Measurements from ENCODE around the gene ACYP1. TPM values are rescaled to one million over a fixed set of nuclear protein-coding genes. Genes with fewer than 3 reads are reported as not detected.

The ACYP1 gene
- total and polyA plus RNA-seq, 9 of the 15 experiments (the other 6 are each of a cell fraction or from before 2014, with no cell fraction given): 19.9 to 113 (median 52.3) TPM

GRCh38 chr14:75069121-75069810 is 5.4 kb upstream of the ACYP1 start, which contains the start of gene ZC2HC1C (continued):
- no peak for TF ChIP-seq NR0B1 (IDR thresholded peaks at IDR 0.05; ENCODE audit: partially characterized antibody)
- TF ChIP-seq ZBTB17 (CRISPR knock-in tag; IDR thresholded peaks at IDR 0.05): no peak; the same call in 1 of the 2 replicates
- TF ChIP-seq CREB3L1 (IDR thresholded peaks at IDR 0.05; ENCODE audit: borderline replicate concordance, low read depth): 0 out of 2 replicates have a peak, but pooled peaks have one; percentile 45
- TF ChIP-seq PHB (CRISPR knock-in tag; IDR thresholded peaks at IDR 0.05): no peak
- TF ChIP-seq TEAD2 (tag; IDR thresholded peaks at IDR 0.05): no peak
- TF ChIP-seq POLR3G (IDR thresholded peaks at IDR 0.05; ENCODE audit: extremely low read depth, insufficient read length, insufficient replicate concordance): no peak
- TF ChIP-seq IRF2 (CRISPR knock-in tag; IDR thresholded peaks at IDR 0.05): no peak
- TF ChIP-seq NELFE (IDR thresholded peaks at IDR 0.05; ENCODE audit: insufficient read depth, insufficient read length): no peak
- TF ChIP-seq CEBPB (tag; IDR thresholded peaks at IDR 0.05): no peak
- no peak for TF ChIP-seq ATF2 (CRISPR knock-in tag; IDR thresholded peaks at IDR 0.05)
- no peak for TF ChIP-seq ZNF217 (CRISPR knock-in tag; IDR thresholded peaks at IDR 0.05)
- TF ChIP-seq ZBTB7A (IDR thresholded peaks at IDR 0.05; ENCODE audit: borderline replicate concordance, control insufficient read depth, low read depth, low read length): peak; percentile 86; the same call in 1 of the 2 replicates
- TF ChIP-seq RAD51 (IDR thresholded peaks at IDR 0.05; ENCODE audit: borderline replicate concordance, low read depth): no peak
- TF ChIP-seq ZNF766 (CRISPR knock-in tag; conservative IDR thresholded peaks at IDR 0.05): no peak
